Psoas muscle (tissue), 8 donors: Measurements from ENCODE around the gene USP21. TPM values are rescaled to one million over a fixed set of nuclear protein-coding genes. Genes with fewer than 3 reads are reported as not detected.

Source experiments
- ATAC-seq, 4 donors: fragments of 200-7000 bp; cut with Tn5 transposase; one replicate each; pipeline ENCODE4 v1.9.1; 2020; ENCODE audit warnings: moderate library complexity in 3 of 4, mild to moderate bottlenecking in 2 of 4
- DNase-seq, 2 donors: peaks; one replicate each; pipeline ENCODE4 v3.0.0-alpha.2; 2020
- H3K27ac ChIP-seq: fragments of 200-600 bp; one replicate; pipeline ENCODE4 v1.8.0; 2022
- H3K27me3 ChIP-seq, 3 donors: fragments of 200-600 bp in 1 of 3; one replicate each; pipeline versions ENCODE4 v1.6.1 to v1.8.0; 2013 to 2022; ENCODE audit warnings: low read length in 2 of 3, mild to moderate bottlenecking in 2 of 3, moderate library complexity in 1 of 3; ENCODE audit not compliant: insufficient read depth in 3 of 3
- H3K36me3 ChIP-seq, 2 donors: fragments of 200-600 bp in 1 of 2; one replicate each; pipeline versions ENCODE4 v1.6.1 to v1.8.0; 2013 to 2022; ENCODE audit warnings: low read depth in 1 of 2, mild to moderate bottlenecking in 1 of 2, moderate library complexity in 1 of 2; ENCODE audit not compliant: insufficient read depth in 1 of 2
- H3K4me1 ChIP-seq: fragments of 200-600 bp; one replicate; pipeline ENCODE4 v1.8.0; 2022
- H3K4me3 ChIP-seq: fragments of 200-600 bp; one replicate; pipeline ENCODE4 v1.8.0; 2022; ENCODE audit warnings: mild to moderate bottlenecking
- H3K9me3 ChIP-seq: fragments of 200-600 bp; one replicate; pipeline ENCODE4 v1.8.0; 2022
- WGBS, 3 donors: extraction: QIAGEN DNeasy Blood & Tissue Kit; methylation state at CpG; one replicate each; pipeline versions ENCODE4 v1.1.6 to v1.1.7; 2013; 5-methylcytosine and 5-hydroxymethylcytosine counted together
- intact Hi-C, 2 donors: fragments of 100-400 bp; cut with DNase I; formaldehyde crosslinking; loops; one replicate each; pipeline versions ENCODE4 v1.11.0 to v1.14.2; 2022
- polyA plus RNA-seq, 3 donors: library from polyadenylated mRNA; stranded (reverse); fragments of 200-250 nt; gene quantifications; one replicate each; pipeline ENCODE4 v1.2.3, GENCODE V29; 2013
- total RNA-seq, 4 donors: library from RNA; stranded (reverse); fragmentation: NEBNext Ultra II Directional in 2 of 4; extraction: Animal tissue kit (Norgen Biotek cat#: 25700) in 2 of 4; gene quantifications; one replicate each; pipeline versions ENCODE4 v1.2.1 to v1.2.4, GENCODE V29; 2021 to 2023
- TF ChIP-seq, protein P1 (sequence below): fragments of 200-600 bp; IDR thresholded peaks from one replicate; pipeline ENCODE4 v1.8.0; 2022; ENCODE audit warnings: antibody characterized with exemption
- donor health status: healthy with polysubstance abuse.
- donor health status: DM: no; HTN: no; CAD: no; lungs with moderate emphysema.
- donor health status: Bipolar disorder and iron deficiency.
- donor health status: healthy.
- donor health status: DM: yes; HTN: yes; CAD: no.
- donor health status: DM: no; HTN: no; CAD: no.
- donor health status: DM: no; HTN: no; CAD: no.
- donor health status: DM: yes; HTN: yes; CAD: no.

The USP21 gene
- total and polyA plus RNA-seq, 7 donors = 13.4 to 47.3 (median 22.9) TPM

DNA sequence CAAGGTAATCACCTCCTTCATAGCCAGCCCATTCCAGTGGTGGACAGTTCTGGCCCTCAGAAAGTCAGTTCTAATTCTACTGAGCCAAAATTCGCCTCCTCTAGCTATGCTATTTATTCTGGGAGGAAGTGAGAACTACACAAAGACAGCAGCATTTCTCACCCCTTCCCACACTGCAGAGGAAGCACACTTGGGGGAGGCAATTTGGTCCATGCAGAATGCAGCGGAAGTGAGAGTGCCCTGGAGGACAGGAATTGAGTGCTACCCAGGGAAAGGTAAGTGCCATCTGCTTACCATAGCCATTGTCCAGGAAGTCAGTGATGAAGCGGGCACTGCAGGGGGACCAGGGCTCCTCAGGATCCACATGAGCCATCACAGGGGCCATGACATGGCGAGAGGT lies 35.9 kb downstream of the USP21 start:
- H3K4me1 ChIP-seq = peaks cover 16% of the 10 kb centered on the region
- peak overlapping the region; percentile 16 for H3K4me3 ChIP-seq
- no peaks in the 10 kb centered on the region for H3K36me3 ChIP-seq
- DNase-seq (no peak), ATAC-seq (no peak)
- intact Hi-C loops = no loop called here
- TF ChIP-seq, protein P1, sequence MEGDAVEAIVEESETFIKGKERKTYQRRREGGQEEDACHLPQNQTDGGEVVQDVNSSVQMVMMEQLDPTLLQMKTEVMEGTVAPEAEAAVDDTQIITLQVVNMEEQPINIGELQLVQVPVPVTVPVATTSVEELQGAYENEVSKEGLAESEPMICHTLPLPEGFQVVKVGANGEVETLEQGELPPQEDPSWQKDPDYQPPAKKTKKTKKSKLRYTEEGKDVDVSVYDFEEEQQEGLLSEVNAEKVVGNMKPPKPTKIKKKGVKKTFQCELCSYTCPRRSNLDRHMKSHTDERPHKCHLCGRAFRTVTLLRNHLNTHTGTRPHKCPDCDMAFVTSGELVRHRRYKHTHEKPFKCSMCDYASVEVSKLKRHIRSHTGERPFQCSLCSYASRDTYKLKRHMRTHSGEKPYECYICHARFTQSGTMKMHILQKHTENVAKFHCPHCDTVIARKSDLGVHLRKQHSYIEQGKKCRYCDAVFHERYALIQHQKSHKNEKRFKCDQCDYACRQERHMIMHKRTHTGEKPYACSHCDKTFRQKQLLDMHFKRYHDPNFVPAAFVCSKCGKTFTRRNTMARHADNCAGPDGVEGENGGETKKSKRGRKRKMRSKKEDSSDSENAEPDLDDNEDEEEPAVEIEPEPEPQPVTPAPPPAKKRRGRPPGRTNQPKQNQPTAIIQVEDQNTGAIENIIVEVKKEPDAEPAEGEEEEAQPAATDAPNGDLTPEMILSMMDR = no peak
- no peaks in the 10 kb centered on the region for H3K9me3 ChIP-seq
- WGBS, 3 donors = 87 to 89% (median 87%) methylated on average over 4 of the region's 4 CpGs
- no peak overlapping the region for H3K27ac ChIP-seq
- no peaks in the 10 kb centered on the region for H3K27me3 ChIP-seq

DNA sequence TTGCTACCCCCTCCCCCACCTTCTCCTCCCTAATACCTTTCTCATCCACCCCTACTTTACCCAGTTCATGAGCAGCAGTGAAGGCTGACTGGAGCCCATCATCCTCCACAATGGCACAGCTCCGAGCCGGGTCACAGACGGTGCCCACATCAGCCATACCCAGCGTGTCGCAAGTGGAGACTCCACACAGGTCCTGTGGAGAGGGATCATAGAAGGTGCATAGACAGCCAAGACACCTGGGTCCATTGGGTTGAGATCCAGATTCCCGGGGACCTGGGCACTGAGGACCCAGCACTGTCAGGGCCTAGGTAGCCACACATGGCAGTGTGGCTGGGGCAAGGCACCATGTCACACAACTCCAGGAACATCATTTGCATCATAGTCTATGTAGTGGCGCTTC lies 36.8 kb downstream of the USP21 start:
- Histone ChIP-seq H3K27me3 (no peaks in the 10 kb centered on the region), H3K27ac (peak overlapping the region; percentile 78), H3K4me1 (peaks cover 16% of the 10 kb centered on the region), H3K4me3 (peak overlapping the region; percentile 64), H3K9me3 (no peaks in the 10 kb centered on the region), H3K36me3 (no peaks in the 10 kb centered on the region)
- 90 to 94% (median 90%) methylated on average over 7 of the region's 7 CpGs for WGBS, 3 donors
- TF ChIP-seq, protein P1 = no peak
- intact Hi-C loops = no loop called here
- DNase-seq = no peak
- no peak for ATAC-seq

DNA sequence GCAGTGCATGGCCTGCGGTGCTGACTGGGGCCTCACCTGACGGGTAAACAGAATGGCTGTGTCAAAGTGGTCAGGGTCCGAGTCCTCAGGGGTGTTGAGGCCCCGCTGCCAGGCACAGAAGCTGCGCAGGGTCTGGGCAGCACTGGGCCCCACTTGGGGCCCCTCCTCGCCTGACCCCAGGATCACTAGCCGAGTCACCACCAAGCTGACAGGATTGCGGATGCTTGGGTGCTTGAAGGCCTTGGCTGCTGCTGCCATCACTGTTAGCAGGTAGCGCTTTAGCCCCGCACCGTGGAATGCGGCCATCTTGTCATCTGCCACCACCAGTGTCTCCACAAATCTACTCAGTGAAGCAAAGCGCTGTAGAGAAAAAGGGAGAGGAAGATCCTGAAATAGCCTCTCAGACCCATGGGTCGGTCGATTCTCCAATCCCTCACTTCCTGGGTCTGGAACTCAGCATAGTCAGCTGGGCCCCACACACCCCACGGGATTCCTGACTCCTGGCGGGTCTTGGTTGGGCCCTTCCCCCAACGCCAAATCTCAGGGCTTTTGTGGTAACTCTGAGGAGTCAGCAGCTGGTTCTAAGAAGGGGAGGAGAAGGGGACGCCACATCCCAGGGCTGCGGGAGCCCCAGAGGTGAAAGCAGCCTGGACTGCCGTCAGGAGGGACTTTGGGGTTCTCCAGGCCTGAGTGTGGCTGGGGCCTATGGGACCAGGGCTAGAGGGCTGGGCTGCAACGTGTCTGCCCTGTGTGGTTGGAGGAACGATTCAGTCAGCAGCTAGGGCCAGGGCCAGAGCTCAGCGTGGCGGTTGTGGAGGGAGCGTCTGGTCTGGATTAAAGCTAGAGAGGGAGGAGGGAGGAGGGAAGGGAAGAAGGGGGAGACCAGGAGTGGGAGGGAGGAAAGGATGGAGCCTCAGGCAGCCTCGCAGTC lies 37.5 kb downstream of the USP21 start:
- DNase-seq = peak; percentile 52 to 70
- Histone ChIP-seq H3K36me3 (no peaks in the 10 kb centered on the region), H3K27me3 (no peaks in the 10 kb centered on the region), H3K4me1 (peaks cover 16% of the 10 kb centered on the region), H3K9me3 (no peaks in the 10 kb centered on the region), H3K27ac (peak overlapping the region; percentile 78), H3K4me3 (peak overlapping the region; percentile 64)
- intact Hi-C loops = no loop called here
- TF ChIP-seq, protein P1 = no peak
- WGBS, 3 donors = 70 to 73% (median 70%) methylated on average over 26 to 27 of the region's 27 CpGs
- no peak for ATAC-seq

DNA sequence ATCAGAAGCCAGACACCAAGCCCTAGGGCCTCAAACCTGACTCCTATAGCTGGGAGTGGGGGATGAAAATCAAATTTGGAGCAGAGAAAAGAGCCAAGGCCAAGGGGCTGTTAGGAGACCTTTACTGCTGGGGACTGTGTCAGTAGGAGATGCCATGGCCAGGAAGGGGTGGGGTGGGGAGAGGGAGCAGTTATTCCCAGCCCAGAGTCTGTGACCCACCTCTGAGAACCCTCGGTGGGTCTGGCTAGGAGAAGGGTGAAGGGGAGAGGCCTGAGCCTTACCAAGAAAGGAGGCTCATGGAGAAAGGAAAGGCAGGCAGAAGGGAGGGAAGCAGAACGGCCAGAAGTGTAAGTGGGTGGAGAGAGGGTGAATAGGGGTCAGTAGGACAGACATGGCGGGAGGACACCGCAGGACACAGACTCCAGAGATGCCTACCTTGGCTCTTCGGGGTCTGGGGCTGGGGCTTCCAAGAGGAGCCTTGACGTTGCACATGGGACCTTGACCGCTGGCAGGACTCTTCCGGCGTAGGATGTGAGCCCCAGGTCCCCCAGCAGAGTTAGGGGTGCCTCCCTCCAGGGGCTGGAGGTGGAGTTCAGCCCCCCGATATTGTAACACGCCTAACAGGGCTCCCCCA lies 38.4 kb downstream of the USP21 start:
- Histone ChIP-seq H3K4me1 (peaks cover 16% of the 10 kb centered on the region), H3K36me3 (no peaks in the 10 kb centered on the region), H3K27ac (peak overlapping the region; percentile 78), H3K9me3 (no peaks in the 10 kb centered on the region), H3K27me3 (no peaks in the 10 kb centered on the region), H3K4me3 (peak overlapping the region; percentile 64)
- DNase-seq (no peak), ATAC-seq (no peak)
- WGBS, 3 donors = 52 to 57% (median 56%) methylated on average over 7 to 11 of the region's 11 CpGs
- intact Hi-C loops = no loop called here
- TF ChIP-seq, protein P1 = no peak
